GM19463 (cell line): ENCODE results near the gene MED16.
A peak's percentile ranks its signal among the peaks of the same experiment; 100 is the strongest.

Experiments used
- ATAC-seq: cut with Tn5 transposase; IDR thresholded peaks from one replicate; pipeline ENCODE4 v1.9.1; 2021; ENCODE audit warnings: mild to moderate bottlenecking, moderate library complexity; ENCODE audit not compliant: unreplicated experiment

Gene MED16

GRCh38 chr19:892894-893689 lies at the start of gene MED16, which contains the start of gene RNU6-9:
MED16 (minus strand) TSS chr19:893187; CDS start chr19:891131, 2,056 bp downstream.
RNU6-9 (plus strand) TSS chr19:893484.
- ATAC-seq, result peak; percentile 87

- ATAC-seq, result no peak
Measured at GRCh38 chr19:942133-942645, 49.2 kb upstream of the MED16 start.

- no peak for ATAC-seq
Measured at GRCh38 chr19:941292-942132, 48.5 kb upstream of the MED16 start.

GRCh38 chr19:940591-941291 lies 47.8 kb upstream of the MED16 start:
- peak; percentile 69 for ATAC-seq

GRCh38 chr19:939922-940321 lies 46.9 kb upstream of the MED16 start:
- ATAC-seq, result no peak

GRCh38 chr19:939439-939838 lies 46.5 kb upstream of the MED16 start:
- no peak for ATAC-seq

GRCh38 chr19:938233-938923 lies 45.4 kb upstream of the MED16 start:
- ATAC-seq, result no peak

- no peak for ATAC-seq
Measured at GRCh38 chr19:937259-937694, 44.3 kb upstream of the MED16 start.

- no peak for ATAC-seq
Measured at GRCh38 chr19:936175-936546, 43.2 kb upstream of the MED16 start.

GRCh38 chr19:934865-935479 lies 42.0 kb upstream of the MED16 start:
- ATAC-seq, result no peak

GRCh38 chr19:934197-934840 lies 41.3 kb upstream of the MED16 start:
- no peak for ATAC-seq

GRCh38 chr19:933553-933882 lies 40.5 kb upstream of the MED16 start:
- no peak for ATAC-seq

- no peak for ATAC-seq
Measured at GRCh38 chr19:932648-933552, 39.9 kb upstream of the MED16 start.

- ATAC-seq, result no peak
Measured at GRCh38 chr19:931860-932647, 39.1 kb upstream of the MED16 start.

GRCh38 chr19:929891-930258 lies 36.9 kb upstream of the MED16 start:
- ATAC-seq, result no peak

- no peak for ATAC-seq
Measured at GRCh38 chr19:929203-929890, 36.4 kb upstream of the MED16 start.

- ATAC-seq, result no peak
Measured at GRCh38 chr19:928471-929202, 35.6 kb upstream of the MED16 start.
